PC-3 (cell line): Measurements from ENCODE around the gene AUH.

Source experiments
- CTCF ChIP-seq: fragments of 300-600 bp; sonication (generic); conservative IDR thresholded peaks from 2 replicates; pipeline ENCODE4 v1.5.1; 2017; ENCODE audit warnings: antibody characterized with exemption, low read depth, mild to moderate bottlenecking, low read length
- EZH2phosphoT487 ChIP-seq: fragments of 300-600 bp; sonication (generic); IDR thresholded peaks from 2 replicates; pipeline ENCODE4 v1.6.1; 2018; ENCODE audit warnings: mild to moderate bottlenecking, antibody characterized with exemption, low read length, borderline replicate concordance

- TF ChIP-seq EZH2phosphoT487 (no peak), CTCF (no peak)
Observed at GRCh38 chr9:91354881-91355280, 6.8 kb downstream of the AUH start.
